Activated CD8-positive, alpha-beta memory T cell treated with anti-CD3 and anti-CD28 coated beads, Interleukin-2, amount 50 U/mL, for 48 hours (primary cell): ENCODE data around the gene CSTF2.
"Not testable (repeated sequence)": the region's sequence is repeated elsewhere in the genome, so short reads cannot be mapped to it uniquely, and the experiment has no call there.

ENCODE experiments used
- DNase-seq: peaks from one replicate; pipeline ENCODE4 v3.0.0-alpha.2; 2020

CSTF2 gene

GRCh38 chrX:100819837-100820666, at the start of gene CSTF2:
Gene CSTF2, plus strand, starts transcription at chrX:100820391. Its CDS starts 26 bp downstream, at chrX:100820417.
- peak; percentile 82 for DNase-seq

GRCh38 chrX:100796371-100796770, 23.8 kb upstream of the CSTF2 start:
- not testable (repeated sequence) for DNase-seq

GRCh38 chrX:100797359-100797758, 22.8 kb upstream of the CSTF2 start:
- no peak for DNase-seq

GRCh38 chrX:100798484-100799214, 21.5 kb upstream of the CSTF2 start:
- DNase-seq: no peak

GRCh38 chrX:100802843-100803242, 17.3 kb upstream of the CSTF2 start:
- DNase-seq: no peak

- no peak for DNase-seq
Measured at GRCh38 chrX:100804780-100805179, 15.4 kb upstream of the CSTF2 start.

GRCh38 chrX:100808265-100808664, 11.9 kb upstream of the CSTF2 start:
- DNase-seq: not testable (repeated sequence)

- DNase-seq: no peak
Measured at GRCh38 chrX:100812216-100813158, 7.7 kb upstream of the CSTF2 start.

GRCh38 chrX:100817340-100817739, 2.9 kb upstream of the CSTF2 start:
- DNase-seq: no peak

- no peak for DNase-seq
Measured at GRCh38 chrX:100819534-100819836, 706 bp upstream of the CSTF2 start.

- DNase-seq: no peak
Measured at GRCh38 chrX:100829730-100830129, 9.5 kb downstream of the CSTF2 start.

- no peak for DNase-seq
Measured at GRCh38 chrX:100830143-100830542, 10.0 kb downstream of the CSTF2 start.

GRCh38 chrX:100830547-100830946, 10.4 kb downstream of the CSTF2 start:
- DNase-seq: no peak

GRCh38 chrX:100831219-100831946, 11.2 kb downstream of the CSTF2 start:
- DNase-seq: no peak

GRCh38 chrX:100850317-100850716, 30.1 kb downstream of the CSTF2 start:
- no peak for DNase-seq

- DNase-seq: no peak
Measured at GRCh38 chrX:100852810-100853209, 32.6 kb downstream of the CSTF2 start.

- no peak for DNase-seq
Measured at GRCh38 chrX:100863326-100863864, 43.2 kb downstream of the CSTF2 start.

- DNase-seq: no peak
Measured at GRCh38 chrX:100864657-100865391, 44.6 kb downstream of the CSTF2 start.

- DNase-seq: no peak
Measured at GRCh38 chrX:100868273-100868672, 48.1 kb downstream of the CSTF2 start.

GRCh38 chrX:100870527-100870926, 50.3 kb downstream of the CSTF2 start:
- DNase-seq: no peak
